SK-N-SH (cell line): ENCODE results near the gene EEF2. TPM values are rescaled to one million over a fixed set of nuclear protein-coding genes. Genes with fewer than 3 reads are reported as not detected.

Source experiments
- CTCF ChIA-PET: fragments of 300-600, 350-600 bp; formaldehyde crosslinking; extraction: SDS; loops from one replicate; lab custom pipeline; 2021; lab: Yijun Ruan, JAX
- POLR2A ChIA-PET: fragments of 350-600 bp; sonication (Branson Sonifier 250); formaldehyde crosslinking; extraction: SDS; loops from one replicate; lab custom pipeline; 2020; ENCODE audit warnings: antibody characterized with exemption, inconsistent platforms; lab: Yijun Ruan, JAX
- DNase-seq: peaks from one replicate; pipeline ENCODE4 v3.0.0; 2012
- H2AFZ ChIP-seq: fragments of 200-600 bp; sonication (generic); 2 replicates; pipeline ENCODE4 v1.8.1; 2016; ENCODE audit warnings: antibody characterized with exemption, mild to moderate bottlenecking, low read depth
- H3F3A ChIP-seq: fragments of 200-600 bp; sonication (generic); replicated peaks from 2 replicates; pipeline ENCODE3; 2016; ENCODE audit warnings: antibody characterized with exemption, mild to moderate bottlenecking; ENCODE audit not compliant: insufficient read depth
- H3K27ac ChIP-seq, 2 experiments: fragments of 200-500 bp in 1 of 2; fragments of 200-600 bp in 1 of 2; sonication (Bioruptor generic) in 1 of 2; sonication (generic), shearing (Covaris generic) in 1 of 2; 2 replicates each; pipeline versions ENCODE4 v1.5.1 to v1.6.1; 2014 to 2016; ENCODE audit warnings: low read depth in 2 of 2, inconsistent platforms in 1 of 2, low read length in 1 of 2, mild to moderate bottlenecking in 1 of 2, mixed read lengths in 1 of 2
- H3K27me3 ChIP-seq: fragments of 200-600 bp; sonication (generic), shearing (Covaris generic); 2 replicates; pipeline ENCODE4 v1.6.1; 2016; ENCODE audit warnings: mixed run types; ENCODE audit not compliant: insufficient read depth
- H3K36me3 ChIP-seq, 2 experiments: fragments of 200-500 bp in 1 of 2; fragments of 200-600 bp in 1 of 2; sonication (Bioruptor generic) in 1 of 2; sonication (generic) in 1 of 2; replicated peaks in 1 of 2; 2 replicates each; pipeline versions ENCODE3 to v1.5.1; 2014 to 2016; ENCODE audit warnings: low read length in 1 of 2, mild to moderate bottlenecking in 1 of 2; ENCODE audit not compliant: insufficient read depth in 2 of 2, control insufficient read depth in 1 of 2
- H3K4me1 ChIP-seq, 2 experiments: fragments of 200-500 bp in 1 of 2; fragments of 200-600 bp in 1 of 2; sonication (Bioruptor generic) in 1 of 2; sonication (generic), shearing (Covaris generic) in 1 of 2; 2 replicates each; pipeline versions ENCODE4 v1.5.1 to v1.6.1; 2014 to 2016; ENCODE audit warnings: low read depth in 1 of 2, low read length in 1 of 2, mixed run types in 1 of 2; ENCODE audit not compliant: insufficient read depth in 2 of 2, control insufficient read depth in 1 of 2
- H3K4me2 ChIP-seq: fragments of 200-600 bp; sonication (generic), shearing (Covaris generic); 2 replicates; pipeline ENCODE4 v1.6.1; 2017; ENCODE audit warnings: mixed run types
- H3K4me3 ChIP-seq, 2 experiments: fragments of 200-500 bp in 1 of 2; fragments of 200-600 bp in 1 of 2; sonication (Bioruptor generic) in 1 of 2; sonication (generic), shearing (Covaris generic) in 1 of 2; 2 replicates each; pipeline versions ENCODE4 v1.5.1 to v1.8.1; 2014 to 2016; ENCODE audit warnings: low read depth in 2 of 2, inconsistent platforms in 1 of 2, low read length in 1 of 2, mild to moderate bottlenecking in 1 of 2, mixed read lengths in 1 of 2, moderate library complexity in 1 of 2
- H3K79me2 ChIP-seq: fragments of 200-600 bp; sonication (generic); 2 replicates; pipeline ENCODE4 v1.8.1; 2017; ENCODE audit warnings: mild to moderate bottlenecking; ENCODE audit not compliant: insufficient read depth
- H3K9ac ChIP-seq: fragments of 200-600 bp; sonication (generic); 2 replicates; pipeline ENCODE4 v1.6.1; 2017; ENCODE audit warnings: mixed run types
- H3K9me2 ChIP-seq: fragments of 200-600 bp; sonication (generic); 2 replicates; pipeline ENCODE4 v1.6.1; 2017; ENCODE audit warnings: mixed run types
- H3K9me3 ChIP-seq: fragments of 200-600 bp; sonication (generic); 2 replicates; pipeline ENCODE4 v1.6.1; 2017; ENCODE audit warnings: mixed run types, mild to moderate bottlenecking, moderate library complexity
- H4K20me1 ChIP-seq: fragments of 200-600 bp; sonication (generic); 2 replicates; pipeline ENCODE4 v1.6.1; 2017; ENCODE audit warnings: mild to moderate bottlenecking, mixed run types; ENCODE audit not compliant: insufficient read depth
- CTCF ChIP-seq: fragments of 200-600 bp; sonication (generic); IDR thresholded peaks from 2 replicates; pipeline ENCODE4 v1.6.1; 2017; ENCODE audit warnings: antibody characterized with exemption, mild to moderate bottlenecking, moderate library complexity
- FOXM1 ChIP-seq: IDR thresholded peaks from 2 replicates; pipeline ENCODE4 v1.4.0; 2012; ENCODE audit warnings: low read depth, mild to moderate bottlenecking
- IRF3 ChIP-seq: fragments of 150-350 bp; IDR thresholded peaks from 2 replicates; pipeline ENCODE4 v1.6.1; 2016; ENCODE audit warnings: mild to moderate bottlenecking, low read depth, low read length
- JUND ChIP-seq: IDR thresholded peaks from 2 replicates; pipeline ENCODE4 v1.4.0; 2012
- NFIC ChIP-seq: IDR thresholded peaks from 2 replicates; pipeline ENCODE4 v1.4.0; 2012; ENCODE audit warnings: borderline replicate concordance
- NRF1 ChIP-seq: IDR thresholded peaks from 2 replicates; pipeline ENCODE4 v1.6.1; 2012; ENCODE audit warnings: low read depth, mild to moderate bottlenecking, low read length
- POLR2AphosphoS5 ChIP-seq: IDR thresholded peaks from 2 replicates; pipeline ENCODE4 v1.6.1; 2012; ENCODE audit warnings: low read depth, low read length
- RCOR1 ChIP-seq: fragments of 150-350 bp; IDR thresholded peaks from 2 replicates; pipeline ENCODE4 v1.6.1; 2017; ENCODE audit warnings: antibody characterized with exemption, low read length
- TEAD4 ChIP-seq: IDR thresholded peaks from 2 replicates; pipeline ENCODE4 v1.4.0; 2012; ENCODE audit warnings: mild to moderate bottlenecking, borderline replicate concordance; ENCODE audit not compliant: insufficient read depth
- USF2 ChIP-seq: fragments of 150-350 bp; IDR thresholded peaks from 2 replicates; pipeline ENCODE4 v1.6.1; 2017; ENCODE audit warnings: antibody characterized with exemption, low read length, low read depth, borderline replicate concordance
- WGBS: methylation state at CpG from one replicate; pipeline ENCODE4 v1.1.6; 2017; ENCODE audit warnings: low lambda C conversion rate; 5-methylcytosine and 5-hydroxymethylcytosine counted together
- polyA plus RNA-seq, 3 experiments: library from polyadenylated mRNA; depleted of rRNA; stranded (reverse); fragments of >200 nt; gene quantifications; 2 replicates each; pipeline ENCODE4 v1.2.3, GENCODE V29; 2012

Gene EEF2
- polyA plus RNA-seq, 1 of the 3 experiments (the other 2 are of a cell fraction): 1,553 TPM

- Histone ChIP-seq H3K4me2 (no peak overlapping the region), H3K36me3 (peaks cover 45 to 47% of the 10 kb centered on the region in 2 experiments), H3K9me3 (no peaks in the 10 kb centered on the region), H4K20me1 (peaks cover 81% of the 10 kb centered on the region), H3K27ac (no peak overlapping the region), H3K4me1 (peaks cover 5 to 17% of the 10 kb centered on the region in 2 experiments; a peak in 3 of 4 replicates), H3K9me2 (no peaks in the 10 kb centered on the region), H3F3A (peaks cover 22% of the 10 kb centered on the region), H2AFZ (no peak overlapping the region), H3K9ac (no peak overlapping the region), H3K4me3 (no peak overlapping the region), H3K79me2 (peaks cover 72% of the 10 kb centered on the region), H3K27me3 (no peaks in the 10 kb centered on the region)
- ChIA-PET CTCF (no interaction called here), POLR2A (no interaction called here)
- no peak for DNase-seq
- TF ChIP-seq NFIC: no peak
- TF ChIP-seq RCOR1: no peak
- no peak for TF ChIP-seq JUND
- no peak for TF ChIP-seq CTCF
- no peak for TF ChIP-seq FOXM1
- no peak for TF ChIP-seq IRF3
- TF ChIP-seq USF2: no peak
- no peak for TF ChIP-seq POLR2AphosphoS5
- TF ChIP-seq, all 33 proteins: peak for 0
- 96% methylated on average over 46 of the region's 60 CpGs for WGBS
Observed at GRCh38 chr19:3964256-3965194, 20.7 kb downstream of the EEF2 start.

GRCh38 chr19:3963458-3964255 lies 21.6 kb downstream of the EEF2 start:
- Histone ChIP-seq H3K4me1 (peaks cover 0 to 9% of the 10 kb centered on the region in 2 experiments; a peak in 3 of 4 replicates), H3K4me3 (no peak overlapping the region), H3F3A (peaks cover 14% of the 10 kb centered on the region), H3K9me2 (no peaks in the 10 kb centered on the region), H3K27ac (no peak overlapping the region), H3K9me3 (no peaks in the 10 kb centered on the region), H2AFZ (no peak overlapping the region), H3K9ac (no peak overlapping the region), H3K27me3 (no peaks in the 10 kb centered on the region), H4K20me1 (peaks cover 73% of the 10 kb centered on the region), H3K36me3 (peaks cover 47 to 54% of the 10 kb centered on the region in 2 experiments), H3K79me2 (peaks cover 65% of the 10 kb centered on the region), H3K4me2 (no peak overlapping the region)
- DNase-seq: no peak
- WGBS: 94% methylated on average over 11 of the region's 35 CpGs
- no peak for TF ChIP-seq NRF1
- no peak for TF ChIP-seq TEAD4
- TF ChIP-seq POLR2AphosphoS5: no peak
- ChIA-PET CTCF (no interaction called here), POLR2A (no interaction called here)
